GM21367 (cell line): ENCODE results near the gene IGF2R.

Experiments
- ATAC-seq: cut with Tn5 transposase; IDR thresholded peaks from one replicate; pipeline ENCODE4 v1.9.1; 2021; ENCODE audit not compliant: unreplicated experiment

IGF2R gene

GRCh38 chr6:159974932-159975331, 6.0 kb downstream of the IGF2R start:
- no peak for ATAC-seq

- no peak for ATAC-seq
Measured at GRCh38 chr6:159976686-159977254, 7.9 kb downstream of the IGF2R start.

GRCh38 chr6:159977255-159977903, 8.5 kb downstream of the IGF2R start:
- no peak for ATAC-seq

GRCh38 chr6:159977904-159978268, 9.0 kb downstream of the IGF2R start:
- no peak for ATAC-seq

GRCh38 chr6:159978291-159979135, 9.6 kb downstream of the IGF2R start:
- peak; percentile 18 for ATAC-seq

- peak; percentile 52 for ATAC-seq
Measured at GRCh38 chr6:159979136-159979874, 10.4 kb downstream of the IGF2R start.

- no peak for ATAC-seq
Measured at GRCh38 chr6:159980474-159980873, 11.6 kb downstream of the IGF2R start.

- ATAC-seq: no peak
Measured at GRCh38 chr6:159981071-159981402, 12.2 kb downstream of the IGF2R start.

GRCh38 chr6:159981403-159982245, 12.7 kb downstream of the IGF2R start:
- ATAC-seq: peak; percentile 64

GRCh38 chr6:159982731-159983506, 14.0 kb downstream of the IGF2R start:
- ATAC-seq: no peak

GRCh38 chr6:159983641-159984080, 14.8 kb downstream of the IGF2R start:
- no peak for ATAC-seq

GRCh38 chr6:159984268-159984786, 15.4 kb downstream of the IGF2R start:
- ATAC-seq: no peak

- ATAC-seq: no peak
Measured at GRCh38 chr6:159985296-159985945, 16.5 kb downstream of the IGF2R start.

GRCh38 chr6:159988983-159989454, 20.1 kb downstream of the IGF2R start:
- ATAC-seq: no peak

GRCh38 chr6:159989492-159990480, 20.9 kb downstream of the IGF2R start:
- peak; percentile 67 for ATAC-seq

GRCh38 chr6:159992366-159992765, 23.5 kb downstream of the IGF2R start:
- ATAC-seq: no peak

GRCh38 chr6:159995405-159995804, 26.5 kb downstream of the IGF2R start:
- ATAC-seq: no peak
